Colonic mucosa (tissue), 4 donors: ENCODE results near the gene CPLX1. TPM values are rescaled to one million over a fixed set of nuclear protein-coding genes. Genes with fewer than 3 reads are reported as not detected.
"Not testable (repeated sequence)": the region's sequence is repeated elsewhere in the genome, so short reads cannot be mapped to it uniquely, and the experiment has no call there.

ENCODE experiments used
- DNase-seq: peaks from one replicate; pipeline ENCODE4 v3.0.0-alpha.2; 2020
- H3K27ac ChIP-seq: fragments of 200-600 bp; one replicate; pipeline ENCODE4 v1.8.0; 2021
- H3K27me3 ChIP-seq: fragments of 200-600 bp; one replicate; pipeline ENCODE4 v1.8.0; 2021
- H3K36me3 ChIP-seq: fragments of 200-600 bp; one replicate; pipeline ENCODE4 v1.8.0; 2021
- H3K4me1 ChIP-seq: fragments of 200-600 bp; one replicate; pipeline ENCODE4 v1.8.0; 2021; ENCODE audit warnings: mild to moderate bottlenecking
- H3K4me3 ChIP-seq: fragments of 200-600 bp; one replicate; pipeline ENCODE4 v1.8.0; 2021
- H3K9ac ChIP-seq, 2 donors: one replicate each; pipeline ENCODE4 v1.7.0; 2013; ENCODE audit warnings: control low read depth in 2 of 2, low read depth in 2 of 2, low read length in 2 of 2
- H3K9me3 ChIP-seq: fragments of 200-600 bp; one replicate; pipeline ENCODE4 v1.8.0; 2021
- intact Hi-C: fragments of 100-400 bp; cut with DNase I; formaldehyde crosslinking; loops from one replicate; pipeline ENCODE4 v1.14.1; 2022
- total RNA-seq, 2 donors: library from RNA; stranded (reverse); fragmentation: NEBNext Ultra II Directional in 1 of 2; extraction: Animal tissue kit (Norgen Biotek cat#: 25700) in 1 of 2; gene quantifications; one replicate each; pipeline ENCODE4 v1.2.1, GENCODE V29; 2021
- TF ChIP-seq, protein P1 (sequence below): fragments of 200-600 bp; IDR thresholded peaks from one replicate; pipeline ENCODE4 v1.8.0; 2022; ENCODE audit warnings: antibody characterized with exemption, mild to moderate bottlenecking
- donor health status: healthy.
- donor health status: DM: no; HTN: no; CAD: no.
- donor health status: DM: no; HTN: no; CAD: no.

The CPLX1 gene
- total RNA-seq, 2 donors from 2014 or later, result 2.7 to 16.5 TPM

- peak; percentile 18 for DNase-seq
- TF ChIP-seq, protein P1, sequence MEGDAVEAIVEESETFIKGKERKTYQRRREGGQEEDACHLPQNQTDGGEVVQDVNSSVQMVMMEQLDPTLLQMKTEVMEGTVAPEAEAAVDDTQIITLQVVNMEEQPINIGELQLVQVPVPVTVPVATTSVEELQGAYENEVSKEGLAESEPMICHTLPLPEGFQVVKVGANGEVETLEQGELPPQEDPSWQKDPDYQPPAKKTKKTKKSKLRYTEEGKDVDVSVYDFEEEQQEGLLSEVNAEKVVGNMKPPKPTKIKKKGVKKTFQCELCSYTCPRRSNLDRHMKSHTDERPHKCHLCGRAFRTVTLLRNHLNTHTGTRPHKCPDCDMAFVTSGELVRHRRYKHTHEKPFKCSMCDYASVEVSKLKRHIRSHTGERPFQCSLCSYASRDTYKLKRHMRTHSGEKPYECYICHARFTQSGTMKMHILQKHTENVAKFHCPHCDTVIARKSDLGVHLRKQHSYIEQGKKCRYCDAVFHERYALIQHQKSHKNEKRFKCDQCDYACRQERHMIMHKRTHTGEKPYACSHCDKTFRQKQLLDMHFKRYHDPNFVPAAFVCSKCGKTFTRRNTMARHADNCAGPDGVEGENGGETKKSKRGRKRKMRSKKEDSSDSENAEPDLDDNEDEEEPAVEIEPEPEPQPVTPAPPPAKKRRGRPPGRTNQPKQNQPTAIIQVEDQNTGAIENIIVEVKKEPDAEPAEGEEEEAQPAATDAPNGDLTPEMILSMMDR, result no peak
- intact Hi-C loops, result no loop called here
- Histone ChIP-seq H3K9ac (peak overlapping the region in 1 of 2 donors; percentile 12), H3K36me3 (no peaks in the 10 kb centered on the region), H3K27me3 (peaks cover 24% of the 10 kb centered on the region), H3K4me3 (no peak overlapping the region), H3K27ac (no peak overlapping the region), H3K4me1 (peaks cover 28% of the 10 kb centered on the region), H3K9me3 (no peaks in the 10 kb centered on the region)
These were observed 41.3 kb downstream of the CPLX1 start for GRCh38 chr4:784401-785331.

GRCh38 chr4:781493-782216, 44.3 kb downstream of the CPLX1 start:
- DNase-seq, result peak; percentile 99
- intact Hi-C loops, result no loop called here
- TF ChIP-seq, protein P1, result no peak

DNA sequence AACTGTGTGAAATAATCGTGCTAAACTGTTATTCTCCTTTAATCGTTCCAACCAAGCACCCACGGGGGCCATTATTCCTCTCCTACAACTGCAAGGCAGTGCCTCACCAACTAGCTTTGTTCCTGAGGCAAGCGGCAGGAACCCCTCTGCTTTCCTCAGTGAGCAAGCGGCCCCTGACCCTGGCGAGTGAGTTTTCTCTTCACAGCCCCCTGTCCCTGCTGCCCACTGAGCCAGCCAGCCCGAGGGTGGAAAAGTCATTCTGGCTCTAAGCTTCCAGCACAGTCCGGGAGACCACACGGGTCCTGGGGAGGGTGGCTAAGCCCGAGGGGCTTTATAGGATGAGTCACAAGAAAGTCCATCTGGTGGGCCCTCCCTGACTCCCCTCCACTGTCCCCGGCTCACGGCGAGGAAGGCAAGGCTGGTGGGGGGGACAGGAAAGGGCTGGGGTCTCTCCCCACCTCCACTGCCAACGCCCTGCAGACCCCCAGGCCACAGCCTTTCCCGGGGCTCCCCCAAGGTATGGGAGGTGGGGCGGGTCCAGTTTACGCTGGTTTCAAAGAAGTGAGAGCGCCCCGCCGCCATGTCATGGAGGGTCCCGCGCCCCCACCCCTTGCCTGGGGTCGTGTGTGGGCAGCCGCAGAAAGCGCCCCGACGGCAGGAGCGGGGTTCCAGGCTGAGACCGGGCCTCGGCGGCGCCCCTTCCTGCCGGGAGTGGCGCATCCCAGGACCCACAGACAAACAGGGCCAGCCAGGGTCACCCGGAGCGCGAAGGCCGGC, 45.0 kb downstream of the CPLX1 start:
- peak; percentile 27 for DNase-seq
- intact Hi-C loops, result no loop called here
- Histone ChIP-seq H3K4me1 (peaks cover 10% of the 10 kb centered on the region), H3K9me3 (no peaks in the 10 kb centered on the region), H3K27ac (peak overlapping the region; percentile 92), H3K4me3 (peak overlapping the region; percentile 98), H3K36me3 (no peaks in the 10 kb centered on the region), H3K27me3 (peaks cover 12% of the 10 kb centered on the region), H3K9ac (peak overlapping the region; percentile 94 to 99)
- TF ChIP-seq, protein P1, result no peak

More at GRCh38 chr4:781493-782216, 44.3 kb downstream of the CPLX1 start:
- Histone ChIP-seq H3K27me3 (peaks cover 19% of the 10 kb centered on the region), H3K9ac (peak overlapping the region; percentile 94 to 99), H3K36me3 (no peaks in the 10 kb centered on the region), H3K4me1 (peaks cover 18% of the 10 kb centered on the region), H3K27ac (peak overlapping the region; percentile 92), H3K4me3 (peak overlapping the region; percentile 98), H3K9me3 (no peaks in the 10 kb centered on the region)

- H3K9me3 ChIP-seq, H3K36me3 ChIP-seq, DNase-seq, intact Hi-C loops, H3K4me1 ChIP-seq, H3K27me3 ChIP-seq: not testable (repeated sequence)
- Histone ChIP-seq H3K9ac (peak overlapping the region; percentile 94 to 99), H3K27ac (peak overlapping the region; percentile 92), H3K4me3 (peak overlapping the region; percentile 98)
These were observed 45.7 kb downstream of the CPLX1 start for GRCh38 chr4:780255-780654.

DNA sequence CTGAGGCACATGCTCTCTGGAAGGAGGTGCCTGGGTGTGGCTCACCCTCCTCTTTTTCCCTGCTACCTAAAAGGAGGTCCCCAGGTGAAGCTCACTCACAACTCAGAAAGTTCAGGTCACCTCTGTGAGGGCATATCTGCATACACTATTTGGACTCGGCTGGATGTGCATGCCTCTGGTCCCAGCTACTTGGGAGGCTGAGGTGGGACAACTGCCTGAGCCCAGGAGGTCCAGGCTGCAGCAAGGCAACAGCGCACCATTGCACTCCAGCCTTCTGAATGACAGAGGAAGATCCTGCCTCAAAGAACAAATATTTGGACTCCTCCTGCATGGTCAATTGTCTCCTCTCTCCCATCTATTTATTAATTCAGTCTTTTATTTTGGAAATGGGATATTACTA, 46.4 kb downstream of the CPLX1 start:
- Histone ChIP-seq H3K4me3 (no peak overlapping the region), H3K9me3 (no peaks in the 10 kb centered on the region), H3K4me1 (peaks cover 8% of the 10 kb centered on the region), H3K36me3 (no peaks in the 10 kb centered on the region), H3K9ac (no peak overlapping the region), H3K27ac (no peak overlapping the region), H3K27me3 (no peaks in the 10 kb centered on the region)
- intact Hi-C loops, result no loop called here
- TF ChIP-seq, protein P1, result no peak
- DNase-seq, result no peak
